NCI-H1436 treated with DMSO at 0.1 percent for 48 hours (cell line): Measurements from ENCODE around the gene TOP1.

Experiments
- DNase-seq: peaks from one replicate; lab custom pipeline; 2025; lab: John Stamatoyannopoulos, UW

The TOP1 gene

GRCh38 chr20:41004531-41005360, 23.9 kb upstream of the TOP1 start:
- no peak for DNase-seq

DNA sequence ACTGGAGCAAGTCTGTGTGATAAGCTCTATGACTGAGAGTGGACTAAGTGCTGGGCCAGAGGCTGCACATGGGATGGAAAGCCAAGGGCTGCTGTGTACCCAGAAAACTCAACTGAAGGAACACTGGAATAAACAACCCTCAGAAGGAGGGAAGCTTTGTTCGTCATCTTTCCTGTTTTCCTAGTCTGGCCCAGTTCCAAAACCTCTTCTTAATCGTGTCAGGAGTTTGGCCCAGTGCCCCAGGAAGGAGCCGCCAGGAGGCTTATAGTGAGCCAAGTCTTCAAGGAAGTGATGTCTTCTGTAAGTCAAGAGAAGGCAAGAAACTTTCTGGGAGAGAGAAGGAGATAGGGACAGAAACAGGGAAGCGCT, 23.3 kb upstream of the TOP1 start:
- DNase-seq, result no peak

- DNase-seq, result no peak
Measured at GRCh38 chr20:41006126-41006935, 22.3 kb upstream of the TOP1 start.

DNA sequence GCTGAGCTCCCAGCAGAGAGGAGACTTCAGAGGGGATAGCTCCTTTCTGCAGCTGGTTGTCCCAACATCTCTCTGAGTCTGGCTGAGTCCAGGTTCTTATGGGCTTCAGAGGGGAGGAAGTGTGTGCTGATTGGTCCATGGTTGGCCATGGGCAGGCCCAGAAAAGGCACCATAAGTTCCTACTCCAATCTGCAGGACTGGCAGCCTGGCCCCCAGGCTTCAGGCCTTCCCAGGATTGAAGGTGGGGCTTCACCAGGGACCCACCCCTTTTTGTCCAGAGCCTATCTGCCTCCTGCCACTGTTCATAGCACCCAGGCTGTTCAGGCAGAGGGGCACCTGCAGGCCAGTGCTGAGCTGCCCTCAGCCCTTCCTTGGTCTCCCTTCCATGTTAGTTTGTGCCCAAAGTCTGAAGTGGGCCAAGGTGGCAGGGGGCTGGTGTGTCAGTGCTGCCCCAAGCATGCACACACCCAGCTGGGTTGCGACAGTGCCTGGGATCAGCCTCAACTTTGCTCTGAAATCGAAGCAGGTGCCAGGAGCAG, 21.6 kb upstream of the TOP1 start:
- no peak for DNase-seq

DNA sequence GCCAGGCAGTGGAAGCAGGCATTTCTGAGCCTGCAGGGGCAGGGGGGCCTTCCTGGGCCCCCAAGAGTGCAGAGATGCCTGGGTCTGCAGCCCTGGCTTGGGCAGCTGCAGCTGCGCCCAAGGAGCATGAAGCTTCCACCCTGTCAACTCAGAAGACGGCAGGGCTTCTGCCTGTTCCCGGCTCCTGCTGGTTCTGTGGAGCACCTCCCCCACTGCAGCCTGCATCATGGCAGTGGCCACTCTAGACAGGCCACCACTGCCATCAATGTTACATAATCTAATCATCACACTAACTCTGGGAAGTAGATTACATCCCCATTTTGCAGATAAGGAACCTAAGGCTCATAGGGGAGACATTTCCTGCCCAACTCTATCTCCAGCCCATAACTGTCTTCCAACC, 21.1 kb upstream of the TOP1 start:
- no peak for DNase-seq

DNA sequence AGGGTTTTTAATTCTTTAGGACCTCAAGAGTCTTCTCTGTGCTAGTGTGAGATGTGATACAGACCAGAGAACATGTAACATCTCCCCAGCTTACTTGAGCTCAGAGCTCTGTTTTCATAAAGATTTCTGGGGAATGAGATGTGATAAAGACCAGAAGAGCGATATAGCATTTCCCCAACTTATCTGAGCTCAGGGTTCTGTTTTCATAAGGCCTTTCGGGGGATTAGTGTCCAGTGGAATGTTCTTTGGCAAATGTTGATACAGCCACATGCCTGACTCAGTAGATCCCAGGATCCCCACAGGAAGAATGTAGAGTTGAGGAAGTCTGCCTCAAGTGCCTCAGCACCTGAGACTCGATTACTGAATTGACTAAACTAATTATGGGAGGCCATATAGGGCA, 18.7 kb upstream of the TOP1 start:
- no peak for DNase-seq

GRCh38 chr20:41011551-41012067, 17.0 kb upstream of the TOP1 start:
- no peak for DNase-seq

GRCh38 chr20:41014561-41015088, 14.0 kb upstream of the TOP1 start:
- no peak for DNase-seq

- DNase-seq, result no peak
Measured at GRCh38 chr20:41017448-41018042, 11.1 kb upstream of the TOP1 start.

- no peak for DNase-seq
Measured at GRCh38 chr20:41018153-41018552, 10.5 kb upstream of the TOP1 start.

DNA sequence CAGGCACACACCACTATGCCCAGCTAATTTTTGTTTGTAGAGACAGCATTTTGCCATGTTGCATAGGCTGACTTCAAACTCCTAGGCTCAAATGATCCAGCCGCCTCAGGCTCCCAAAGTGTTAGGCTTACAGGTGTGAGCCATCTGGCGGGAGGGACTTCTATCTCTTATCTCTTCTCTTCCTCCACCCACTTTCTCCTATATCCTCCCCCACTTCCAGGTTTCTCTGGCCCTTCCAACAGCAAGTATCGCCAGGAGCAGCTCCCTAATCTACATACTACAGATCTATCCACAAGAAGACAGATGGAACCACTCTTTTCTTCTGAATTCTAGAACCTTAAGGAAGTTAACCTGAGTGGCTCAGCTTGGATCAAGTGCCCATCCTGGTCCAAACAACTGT, 5.1 kb upstream of the TOP1 start:
- DNase-seq, result no peak

DNA sequence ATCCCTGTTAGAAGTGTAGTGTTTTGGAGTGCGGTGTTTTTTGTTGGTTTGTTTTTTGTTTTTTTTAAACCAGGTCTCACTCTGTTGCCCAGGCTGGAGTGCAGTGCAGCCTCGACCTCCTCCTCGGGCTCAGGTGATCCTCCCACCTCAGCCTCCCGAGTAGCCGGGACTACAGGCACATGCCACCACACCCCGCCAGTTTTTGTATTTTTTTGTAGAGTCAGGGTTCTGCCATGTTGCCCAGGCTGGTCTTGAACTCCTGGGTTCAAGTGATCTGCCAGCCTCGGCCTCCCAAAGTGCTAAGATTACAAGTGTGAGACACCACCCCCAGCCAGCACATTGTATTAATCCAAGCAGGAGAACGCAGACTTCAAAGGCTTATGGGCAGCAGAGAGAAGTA, 1.3 kb upstream of the TOP1 start:
- DNase-seq, result no peak

DNA sequence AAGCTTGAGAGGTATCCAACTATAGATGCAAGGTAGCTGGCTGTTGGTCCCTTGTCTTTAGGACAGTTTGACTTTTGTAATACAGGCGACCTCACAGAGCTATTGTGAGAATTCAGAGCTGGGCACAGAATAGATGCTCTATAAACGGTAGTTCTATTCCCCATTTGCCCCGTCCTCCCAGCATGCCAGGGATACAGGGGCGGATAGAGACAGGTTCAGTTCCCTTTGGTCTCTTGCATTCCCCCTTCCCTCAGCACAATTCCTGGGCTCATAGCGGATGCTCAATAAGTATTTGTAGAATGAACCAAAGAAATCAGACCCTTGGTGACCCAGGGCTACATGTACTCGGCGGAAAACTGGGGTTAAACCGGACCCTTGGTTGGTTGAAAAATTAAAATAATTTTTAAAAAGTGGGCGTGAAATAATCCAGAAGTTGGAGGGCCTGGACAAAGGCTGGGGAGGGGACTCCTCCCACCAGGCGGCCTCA, 707 bp upstream of the TOP1 start:
- no peak for DNase-seq

- no peak for DNase-seq
Measured at GRCh38 chr20:41029150-41029901, 704 bp downstream of the TOP1 start.

- DNase-seq, result no peak
Measured at GRCh38 chr20:41030061-41030460, 1.4 kb downstream of the TOP1 start.

- no peak for DNase-seq
Measured at GRCh38 chr20:41030531-41031242, 2.1 kb downstream of the TOP1 start.

DNA sequence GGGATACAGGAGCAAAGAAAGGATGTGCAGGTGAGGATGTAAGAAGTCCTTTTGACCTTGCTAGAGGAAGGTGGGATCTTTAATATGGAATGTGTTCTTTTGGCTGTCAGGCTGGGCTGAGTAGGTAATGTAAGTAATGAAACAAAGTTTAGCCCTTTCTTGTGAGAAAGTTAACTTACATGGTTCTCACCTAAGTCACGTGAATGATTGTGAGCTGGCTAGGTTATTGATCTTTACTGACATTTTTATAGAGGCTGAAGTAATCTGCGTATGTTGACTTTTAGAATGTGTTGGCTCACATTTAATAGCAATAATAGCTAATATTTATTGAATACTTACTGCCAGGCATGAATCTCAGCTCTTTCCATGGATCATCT, 2.6 kb downstream of the TOP1 start:
- no peak for DNase-seq

DNA sequence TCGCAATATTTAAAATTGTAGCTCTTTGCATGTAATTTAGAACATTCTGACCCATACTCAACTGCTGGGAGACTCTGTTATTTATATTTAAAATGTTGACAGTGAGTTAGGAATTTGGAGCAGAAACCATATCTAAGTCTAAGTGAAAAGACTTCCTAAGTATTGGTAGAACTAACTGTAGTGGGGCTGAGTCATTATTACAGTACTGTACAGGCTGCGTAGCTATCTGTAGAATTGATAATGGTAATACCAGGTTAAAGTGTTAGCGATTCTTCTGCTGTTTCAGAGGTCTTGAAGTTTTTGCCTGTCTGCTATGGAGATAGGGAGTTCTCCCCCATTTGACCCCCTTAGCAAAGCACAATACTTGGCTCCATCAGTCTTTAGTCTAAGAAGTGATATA, 3.6 kb downstream of the TOP1 start:
- DNase-seq, result no peak

DNA sequence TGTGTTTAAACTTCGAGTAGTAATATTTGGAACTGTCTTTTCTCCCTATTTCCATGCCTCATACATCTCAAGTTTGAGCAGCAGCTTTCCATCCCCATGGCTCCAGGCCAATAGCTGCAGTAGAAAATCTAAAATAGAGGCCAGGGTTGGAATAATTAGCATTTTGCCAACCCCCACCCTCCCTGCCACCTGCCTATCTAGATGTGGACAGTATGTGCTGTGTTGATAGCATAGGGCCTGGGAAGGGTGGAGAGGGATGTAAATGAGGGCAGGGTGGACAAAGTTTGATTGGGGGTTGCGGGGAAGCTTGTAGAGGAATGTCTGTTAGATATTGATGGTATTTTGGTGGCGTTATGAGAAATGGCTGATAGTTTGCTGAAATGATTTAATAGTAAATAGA, 5.6 kb downstream of the TOP1 start:
- no peak for DNase-seq

DNA sequence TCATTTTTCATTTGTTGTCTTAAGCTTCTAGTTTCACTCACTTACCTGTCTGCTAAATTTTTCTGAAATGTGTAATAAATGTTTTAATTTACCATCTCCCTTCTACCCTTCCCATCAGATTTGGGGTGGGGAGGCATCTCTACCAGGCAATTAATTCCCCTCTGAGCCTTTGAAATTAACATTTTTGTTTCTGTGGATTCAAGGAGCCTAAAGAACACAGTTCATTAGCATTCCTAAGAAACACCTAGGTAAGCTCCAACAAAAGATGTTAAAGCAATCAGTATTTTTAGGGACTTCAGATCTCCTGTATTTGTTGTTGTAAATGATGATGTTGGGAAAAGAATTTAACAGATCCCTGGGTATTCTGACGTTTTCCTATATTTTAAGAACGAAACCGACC, 6.6 kb downstream of the TOP1 start:
- DNase-seq, result no peak

DNA sequence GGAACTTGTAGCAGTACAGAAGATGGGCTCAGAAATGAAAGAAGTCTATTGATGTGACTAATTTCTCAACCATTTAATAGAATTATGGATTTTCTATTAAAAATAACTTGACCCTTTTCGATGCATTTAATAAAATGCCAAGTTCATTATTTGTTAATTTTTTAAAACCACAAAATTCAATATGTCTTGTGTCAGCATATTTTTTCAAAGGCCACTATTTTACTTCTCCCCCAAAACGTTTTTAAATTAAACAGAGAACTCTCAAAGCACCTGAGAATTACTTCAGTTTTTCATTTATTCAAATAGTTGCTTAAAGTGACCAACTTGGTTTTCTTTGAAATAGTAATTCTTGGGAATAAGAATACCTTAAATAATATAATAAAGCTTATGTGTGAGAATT, 8.6 kb downstream of the TOP1 start:
- no peak for DNase-seq
